ENCODE measurements around the gene MYO5C. TPM values are rescaled to one million over a fixed set of nuclear protein-coding genes. Genes with fewer than 3 reads are reported as not detected.

Gene MYO5C
- total and polyA plus RNA-seq, 2 of the 13 experiments (the other 11 are each of a cell fraction or from before 2014, with no cell fraction given) = 15.7 to 23.7 TPM

DNA sequence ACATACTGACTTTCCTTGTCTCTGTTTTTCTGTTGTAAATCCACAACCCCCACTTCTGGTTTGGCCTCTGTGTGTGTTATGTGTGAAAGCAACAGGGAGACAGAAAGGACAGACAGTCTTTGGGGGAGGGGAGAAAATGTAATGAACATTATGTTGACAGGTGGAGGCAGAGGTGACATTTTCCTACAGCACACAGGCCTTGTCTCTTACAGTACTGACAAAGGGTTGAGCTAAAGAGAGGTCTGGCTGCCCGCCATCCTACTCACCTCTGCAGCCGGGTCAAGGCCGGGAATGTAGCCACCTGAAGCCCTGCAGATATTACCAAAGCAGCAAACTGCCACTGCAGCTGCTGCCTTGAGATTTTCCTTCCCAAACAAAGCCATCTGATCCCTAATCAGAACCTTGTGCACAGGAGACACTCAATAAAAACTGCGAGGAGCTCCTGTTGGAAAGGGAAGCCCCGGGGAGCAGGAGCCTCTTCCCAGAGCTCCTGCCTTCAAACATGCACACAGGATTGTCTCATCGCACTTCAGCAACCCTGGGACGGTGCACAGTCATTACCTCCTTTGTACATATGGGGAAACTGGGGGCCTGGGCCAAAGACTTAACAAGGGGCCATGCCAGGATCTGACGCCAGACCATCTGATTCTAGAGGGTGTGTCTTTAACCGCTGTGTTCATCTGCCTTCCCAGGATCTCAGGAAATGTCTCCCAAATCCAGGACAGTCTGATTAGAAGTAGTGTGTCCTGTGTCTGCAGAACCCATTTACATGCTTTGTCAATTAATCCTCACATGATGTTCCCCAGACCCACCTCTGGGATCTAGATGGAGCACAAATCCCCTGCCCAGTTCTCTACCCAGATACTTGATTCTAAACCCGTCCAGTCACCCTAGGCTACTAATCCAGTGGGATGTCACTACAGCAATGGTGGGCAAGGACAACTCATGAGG lies 14.2 kb downstream of the MYO5C start (continued):
- TF ChIP-seq, protein P1, sequence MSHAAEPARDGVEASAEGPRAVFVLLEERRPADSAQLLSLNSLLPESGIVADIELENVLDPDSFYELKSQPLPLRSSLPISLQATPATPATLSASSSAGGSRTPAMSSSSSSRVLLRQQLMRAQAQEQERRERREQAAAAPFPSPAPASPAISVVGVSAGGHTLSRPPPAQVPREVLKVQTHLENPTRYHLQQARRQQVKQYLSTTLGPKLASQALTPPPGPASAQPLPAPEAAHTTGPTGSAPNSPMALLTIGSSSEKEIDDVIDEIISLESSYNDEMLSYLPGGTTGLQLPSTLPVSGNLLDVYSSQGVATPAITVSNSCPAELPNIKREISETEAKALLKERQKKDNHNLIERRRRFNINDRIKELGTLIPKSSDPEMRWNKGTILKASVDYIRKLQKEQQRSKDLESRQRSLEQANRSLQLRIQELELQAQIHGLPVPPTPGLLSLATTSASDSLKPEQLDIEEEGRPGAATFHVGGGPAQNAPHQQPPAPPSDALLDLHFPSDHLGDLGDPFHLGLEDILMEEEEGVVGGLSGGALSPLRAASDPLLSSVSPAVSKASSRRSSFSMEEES (CRISPR knock-in tag; IDR thresholded peaks at IDR 0.05) = 0 out of 2 replicates have a peak, but pooled peaks have one; percentile 17
- peak; percentile 87 for TF ChIP-seq NR2F2 (IDR thresholded peaks at IDR 0.05; ENCODE audit: borderline replicate concordance, low read depth)
- TF ChIP-seq FOXP1 (IDR thresholded peaks at IDR 0.05) = no peak
- TF ChIP-seq FOXP1 (CRISPR knock-in tag; IDR thresholded peaks at IDR 0.05) = peak; percentile 49
- no peak for TF ChIP-seq BATF2 (CRISPR knock-in tag; IDR thresholded peaks at IDR 0.05)
- TF ChIP-seq ZSCAN21 (CRISPR knock-in tag; IDR thresholded peaks at IDR 0.05; ENCODE audit: borderline replicate concordance) = peak; percentile 51; the same call in 1 of the 2 replicates
- TF ChIP-seq CEBPG (CRISPR knock-in tag; IDR thresholded peaks at IDR 0.05) = peak; percentile 54; the same call in 1 of the 2 replicates
- no peak for TF ChIP-seq ZNF501 (CRISPR knock-in tag; IDR thresholded peaks at IDR 0.05)
- TF ChIP-seq SP5 (CRISPR knock-in tag; IDR thresholded peaks at IDR 0.05; ENCODE audit: borderline replicate concordance, low read depth) = 0 out of 2 replicates have a peak, but pooled peaks have one; percentile 32
- TF ChIP-seq, protein P2, sequence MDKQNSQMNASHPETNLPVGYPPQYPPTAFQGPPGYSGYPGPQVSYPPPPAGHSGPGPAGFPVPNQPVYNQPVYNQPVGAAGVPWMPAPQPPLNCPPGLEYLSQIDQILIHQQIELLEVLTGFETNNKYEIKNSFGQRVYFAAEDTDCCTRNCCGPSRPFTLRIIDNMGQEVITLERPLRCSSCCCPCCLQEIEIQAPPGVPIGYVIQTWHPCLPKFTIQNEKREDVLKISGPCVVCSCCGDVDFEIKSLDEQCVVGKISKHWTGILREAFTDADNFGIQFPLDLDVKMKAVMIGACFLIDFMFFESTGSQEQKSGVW (CRISPR knock-in tag; IDR thresholded peaks at IDR 0.05; ENCODE audit: borderline replicate concordance) = no peak
- no peak for TF ChIP-seq ZMYM2 (CRISPR knock-in tag; IDR thresholded peaks at IDR 0.05)
- TF ChIP-seq ZNF609 (CRISPR knock-in tag; IDR thresholded peaks at IDR 0.05; ENCODE audit: borderline replicate concordance) = peak; percentile 55; the same call in 1 of the 2 replicates
- TF ChIP-seq, protein P3, sequence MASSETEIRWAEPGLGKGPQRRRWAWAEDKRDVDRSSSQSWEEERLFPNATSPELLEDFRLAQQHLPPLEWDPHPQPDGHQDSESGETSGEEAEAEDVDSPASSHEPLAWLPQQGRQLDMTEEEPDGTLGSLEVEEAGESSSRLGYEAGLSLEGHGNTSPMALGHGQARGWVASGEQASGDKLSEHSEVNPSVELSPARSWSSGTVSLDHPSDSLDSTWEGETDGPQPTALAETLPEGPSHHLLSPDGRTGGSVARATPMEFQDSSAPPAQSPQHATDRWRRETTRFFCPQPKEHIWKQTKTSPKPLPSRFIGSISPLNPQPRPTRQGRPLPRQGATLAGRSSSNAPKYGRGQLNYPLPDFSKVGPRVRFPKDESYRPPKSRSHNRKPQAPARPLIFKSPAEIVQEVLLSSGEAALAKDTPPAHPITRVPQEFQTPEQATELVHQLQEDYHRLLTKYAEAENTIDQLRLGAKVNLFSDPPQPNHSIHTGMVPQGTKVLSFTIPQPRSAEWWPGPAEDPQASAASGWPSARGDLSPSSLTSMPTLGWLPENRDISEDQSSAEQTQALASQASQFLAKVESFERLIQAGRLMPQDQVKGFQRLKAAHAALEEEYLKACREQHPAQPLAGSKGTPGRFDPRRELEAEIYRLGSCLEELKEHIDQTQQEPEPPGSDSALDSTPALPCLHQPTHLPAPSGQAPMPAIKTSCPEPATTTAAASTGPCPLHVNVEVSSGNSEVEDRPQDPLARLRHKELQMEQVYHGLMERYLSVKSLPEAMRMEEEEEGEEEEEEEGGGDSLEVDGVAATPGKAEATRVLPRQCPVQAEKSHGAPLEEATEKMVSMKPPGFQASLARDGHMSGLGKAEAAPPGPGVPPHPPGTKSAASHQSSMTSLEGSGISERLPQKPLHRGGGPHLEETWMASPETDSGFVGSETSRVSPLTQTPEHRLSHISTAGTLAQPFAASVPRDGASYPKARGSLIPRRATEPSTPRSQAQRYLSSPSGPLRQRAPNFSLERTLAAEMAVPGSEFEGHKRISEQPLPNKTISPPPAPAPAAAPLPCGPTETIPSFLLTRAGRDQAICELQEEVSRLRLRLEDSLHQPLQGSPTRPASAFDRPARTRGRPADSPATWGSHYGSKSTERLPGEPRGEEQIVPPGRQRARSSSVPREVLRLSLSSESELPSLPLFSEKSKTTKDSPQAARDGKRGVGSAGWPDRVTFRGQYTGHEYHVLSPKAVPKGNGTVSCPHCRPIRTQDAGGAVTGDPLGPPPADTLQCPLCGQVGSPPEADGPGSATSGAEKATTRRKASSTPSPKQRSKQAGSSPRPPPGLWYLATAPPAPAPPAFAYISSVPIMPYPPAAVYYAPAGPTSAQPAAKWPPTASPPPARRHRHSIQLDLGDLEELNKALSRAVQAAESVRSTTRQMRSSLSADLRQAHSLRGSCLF (CRISPR knock-in tag; IDR thresholded peaks at IDR 0.05; ENCODE audit: borderline replicate concordance) = no peak
- TF ChIP-seq ZNF746 (CRISPR knock-in tag; IDR thresholded peaks at IDR 0.05) = no peak
- no peak for TF ChIP-seq ZNF720 (CRISPR knock-in tag; IDR thresholded peaks at IDR 0.05)
- TF ChIP-seq ZKSCAN8 (CRISPR knock-in tag; IDR thresholded peaks at IDR 0.05; ENCODE audit: borderline replicate concordance) = peak; percentile 75; the same call in 1 of the 2 replicates
